HG03571 (cell line): ENCODE data around the gene TRIO.
A peak's percentile ranks its signal among the peaks of the same experiment; 100 is the strongest.

Experiments
- ATAC-seq: cut with Tn5 transposase; IDR thresholded peaks from one replicate; pipeline ENCODE4 v1.9.1; 2021; ENCODE audit not compliant: unreplicated experiment

Gene TRIO

DNA sequence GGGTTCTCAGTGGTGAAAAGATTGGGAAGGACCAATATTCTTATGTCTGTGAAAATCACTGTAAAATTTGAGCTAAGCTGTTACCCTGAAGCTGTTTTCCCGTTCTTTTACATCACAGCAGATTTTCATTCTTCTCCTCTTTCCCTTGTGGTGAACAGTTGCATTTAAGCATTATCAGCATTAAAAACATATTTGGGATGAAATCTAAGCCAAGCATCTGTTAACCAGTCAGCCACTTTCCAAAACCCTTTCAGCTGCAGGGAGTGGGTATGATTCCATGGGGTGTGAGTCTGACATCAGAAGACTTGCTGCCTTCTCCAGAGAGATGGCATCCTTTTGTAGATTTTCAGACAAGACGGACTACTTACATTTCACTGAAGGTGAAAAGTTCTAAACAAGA lies 97.2 kb downstream of the TRIO start:
- ATAC-seq = no peak

DNA sequence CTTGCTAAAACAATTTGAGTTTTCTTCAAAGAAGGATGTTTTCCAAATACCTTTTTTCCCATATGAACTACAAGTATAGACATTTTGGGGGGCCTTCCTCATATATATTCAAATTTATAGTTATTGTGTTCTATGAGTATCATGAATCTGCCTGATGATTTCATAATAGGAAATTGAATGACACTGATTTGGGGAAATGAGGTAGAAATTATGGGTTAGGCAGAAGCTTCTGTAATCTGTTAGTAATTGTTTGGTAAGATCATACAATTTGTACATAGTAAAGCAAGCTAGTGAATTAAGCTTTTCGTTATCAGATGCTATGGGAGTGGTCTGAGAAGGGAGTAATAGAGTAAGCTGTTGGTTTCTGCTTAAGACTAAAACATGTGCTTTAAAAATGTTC lies 98.0 kb downstream of the TRIO start:
- no peak for ATAC-seq

DNA sequence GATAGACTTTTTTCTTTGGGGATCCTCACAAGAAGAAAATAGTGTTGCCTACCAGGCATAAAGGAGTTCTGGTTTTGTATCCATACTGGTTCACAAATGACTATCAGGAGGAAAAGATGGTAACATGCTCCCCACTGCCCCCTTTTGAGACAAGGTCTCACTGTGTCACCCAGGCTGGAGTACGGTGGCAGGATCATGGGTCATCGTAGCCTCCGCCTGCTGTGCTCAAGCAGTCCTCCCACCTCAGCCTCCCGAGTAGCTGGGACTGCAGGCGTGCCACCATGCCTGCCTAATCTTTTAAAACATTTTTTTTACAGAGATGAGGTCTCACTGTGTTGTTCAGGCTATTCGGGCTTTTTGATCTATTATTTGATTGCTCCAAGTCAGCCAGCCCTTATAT lies 99.3 kb downstream of the TRIO start:
- no peak for ATAC-seq

GRCh38 chr5:14242871-14243383 lies 99.8 kb downstream of the TRIO start:
- ATAC-seq = no peak

GRCh38 chr5:14243766-14244165 lies 100.6 kb downstream of the TRIO start:
- ATAC-seq = no peak

- no peak for ATAC-seq
Measured at GRCh38 chr5:14244721-14245120, 101.6 kb downstream of the TRIO start.

DNA sequence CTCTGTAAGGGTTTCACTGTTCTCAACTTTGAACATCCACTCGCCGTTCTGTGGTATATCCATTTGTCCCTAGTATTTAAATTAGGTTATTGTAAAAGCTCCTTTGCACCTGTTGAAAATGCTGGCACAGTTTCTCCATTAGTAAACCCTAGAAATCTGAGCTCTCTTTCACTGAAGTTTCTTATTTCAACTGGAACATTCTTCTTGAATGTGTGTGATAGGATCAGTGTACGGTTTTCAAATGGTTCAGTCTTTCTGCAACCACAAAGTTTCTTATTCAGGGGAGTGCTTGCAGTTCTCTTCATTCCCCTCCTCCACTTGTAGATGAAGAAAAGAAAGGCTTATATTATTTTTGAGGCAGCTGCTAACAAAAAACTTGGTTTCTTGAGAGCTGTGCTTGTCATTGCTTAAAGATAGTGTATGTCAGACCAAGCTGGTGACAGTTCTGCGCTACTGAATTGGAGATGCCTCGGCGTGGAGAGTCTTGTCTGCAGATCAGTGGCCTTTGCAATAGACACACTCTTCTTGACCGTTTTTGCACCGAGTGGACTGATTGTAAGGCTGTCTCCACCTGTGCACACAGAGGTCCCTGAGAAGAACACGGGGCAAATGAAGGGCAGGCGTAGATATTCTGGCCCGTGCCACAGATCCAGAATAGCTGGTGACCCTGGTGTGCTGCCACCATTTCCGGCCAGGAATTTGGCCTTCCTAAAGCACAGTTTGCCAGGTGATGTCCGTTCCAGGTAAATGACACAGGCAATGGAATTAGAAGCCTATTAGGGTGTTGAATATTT lies 102.2 kb downstream of the TRIO start:
- ATAC-seq = no peak

DNA sequence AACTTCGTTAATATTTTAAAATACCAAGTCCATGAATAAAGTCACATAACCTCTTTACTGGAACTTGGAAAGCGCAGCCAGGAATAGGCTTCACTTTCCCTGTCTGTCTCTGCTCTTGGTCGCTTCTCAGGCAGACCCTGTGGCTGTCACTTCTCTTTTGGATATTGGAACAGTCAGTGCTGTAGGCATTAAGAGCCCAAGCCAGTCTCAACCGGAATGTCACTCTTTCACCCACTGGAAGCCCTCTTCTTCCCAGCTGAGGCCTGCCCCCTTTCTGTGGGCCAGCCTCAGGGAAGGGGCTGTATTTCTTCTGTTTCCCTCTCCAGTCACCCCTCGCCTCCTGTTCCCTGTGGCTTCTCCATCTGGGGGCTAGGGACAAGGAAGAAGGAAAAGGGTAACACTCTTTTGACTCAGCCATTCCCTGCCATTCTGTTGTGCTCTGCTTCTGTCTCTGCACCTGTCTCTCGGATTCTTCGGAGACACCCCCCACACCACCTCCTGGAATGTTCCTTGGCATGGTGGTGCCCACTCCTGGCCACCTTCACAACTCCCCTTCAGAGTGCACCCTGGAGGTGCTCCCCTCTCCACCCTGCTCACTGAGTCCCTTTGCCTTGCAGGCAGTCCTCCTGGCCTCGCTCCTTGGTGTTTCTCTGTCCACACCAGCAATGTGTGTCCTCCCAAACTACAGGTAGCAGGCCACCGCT lies 103.4 kb downstream of the TRIO start:
- ATAC-seq = no peak

GRCh38 chr5:14247054-14247386 lies 103.9 kb downstream of the TRIO start:
- ATAC-seq = no peak

GRCh38 chr5:14249258-14250082 lies 106.3 kb downstream of the TRIO start:
- no peak for ATAC-seq

GRCh38 chr5:14250084-14250695 lies 107.0 kb downstream of the TRIO start:
- no peak for ATAC-seq

GRCh38 chr5:14250748-14251701 lies 107.9 kb downstream of the TRIO start:
- no peak for ATAC-seq

DNA sequence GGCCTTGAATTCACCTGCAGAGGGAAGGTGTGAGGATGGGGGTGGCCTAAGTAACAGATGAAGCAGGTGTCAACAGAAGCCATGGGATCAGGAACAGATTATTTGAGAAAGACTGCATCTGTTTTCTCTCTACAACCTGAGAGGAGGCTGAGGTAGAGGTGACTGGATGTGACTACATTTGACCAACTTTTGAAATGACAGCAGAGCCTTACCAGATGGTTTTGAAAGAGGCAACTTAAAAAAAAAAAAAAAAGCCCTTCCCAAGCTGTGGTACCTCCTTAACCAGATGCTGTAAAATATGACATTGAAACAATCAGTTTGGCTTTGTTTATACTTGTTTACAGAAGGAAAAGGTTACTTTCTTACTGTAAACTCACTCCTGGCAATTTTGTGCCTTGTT lies 108.6 kb downstream of the TRIO start:
- ATAC-seq = peak; percentile 30

- no peak for ATAC-seq
Measured at GRCh38 chr5:14252793-14253192, 109.7 kb downstream of the TRIO start.

GRCh38 chr5:14254686-14255085 lies 111.5 kb downstream of the TRIO start:
- ATAC-seq = no peak

GRCh38 chr5:14256026-14256690 lies 113.0 kb downstream of the TRIO start:
- no peak for ATAC-seq

DNA sequence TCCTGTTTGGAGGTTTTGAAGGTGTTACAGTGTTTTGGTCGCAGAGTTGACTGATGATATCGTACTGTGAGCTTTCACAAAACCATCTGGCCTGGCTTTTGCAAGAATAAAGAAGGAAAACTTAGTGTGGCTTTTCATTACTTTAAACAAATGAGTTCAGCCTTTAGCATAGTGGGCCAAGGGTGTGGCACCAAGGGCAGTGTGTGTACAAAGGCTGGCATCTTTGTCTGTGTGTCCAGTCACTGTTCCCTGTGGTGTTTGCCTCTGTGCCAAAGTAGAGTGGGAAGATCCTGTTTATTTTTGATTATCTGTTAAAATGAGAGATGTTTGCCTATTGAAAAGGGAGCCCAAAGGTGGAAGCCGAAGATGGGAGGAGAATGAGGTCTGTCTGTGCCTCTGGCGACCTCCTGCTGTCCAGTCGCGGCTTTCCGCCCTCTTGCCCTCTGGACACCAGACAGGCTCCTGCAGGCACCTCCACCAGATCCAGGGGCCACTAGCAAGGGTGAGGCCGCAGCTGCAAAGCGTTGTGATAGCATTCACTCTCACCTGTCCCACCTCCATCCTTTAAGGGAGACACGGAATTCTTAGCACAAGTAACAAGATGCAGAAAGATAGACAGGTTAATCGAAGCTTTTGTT lies 113.7 kb downstream of the TRIO start:
- ATAC-seq = no peak

DNA sequence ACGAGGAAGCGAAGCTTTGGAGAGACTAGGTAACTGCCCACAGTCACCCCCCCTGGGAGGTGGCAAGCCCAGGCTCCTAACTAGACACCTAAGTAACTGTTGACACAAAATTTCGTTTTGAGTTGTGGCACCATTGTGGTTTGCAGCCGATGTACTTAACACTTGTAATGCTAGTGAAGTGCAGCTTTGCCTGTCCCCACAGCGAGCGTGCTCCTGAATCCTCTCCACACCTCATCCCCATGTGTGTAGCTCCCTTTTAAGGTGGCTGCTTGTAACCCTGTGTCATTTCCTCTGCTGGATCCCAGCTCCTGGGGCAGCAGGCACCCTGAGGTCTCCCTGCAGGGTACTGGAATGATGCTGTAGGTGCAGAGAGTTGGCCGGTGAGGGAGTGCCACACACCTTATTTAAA lies 114.9 kb downstream of the TRIO start:
- peak; percentile 64 for ATAC-seq

GRCh38 chr5:14258840-14259239 lies 115.7 kb downstream of the TRIO start:
- ATAC-seq = peak; percentile 38
